LoVo (cell line): Measurements from ENCODE around the gene COG6.
A peak's percentile ranks its signal among the peaks of the same experiment; 100 is the strongest.

Experiments
- DNase-seq: peaks from one replicate; pipeline ENCODE4 v3.0.0-alpha.2; 2016; ENCODE audit warnings: low spot score

The COG6 gene

DNA sequence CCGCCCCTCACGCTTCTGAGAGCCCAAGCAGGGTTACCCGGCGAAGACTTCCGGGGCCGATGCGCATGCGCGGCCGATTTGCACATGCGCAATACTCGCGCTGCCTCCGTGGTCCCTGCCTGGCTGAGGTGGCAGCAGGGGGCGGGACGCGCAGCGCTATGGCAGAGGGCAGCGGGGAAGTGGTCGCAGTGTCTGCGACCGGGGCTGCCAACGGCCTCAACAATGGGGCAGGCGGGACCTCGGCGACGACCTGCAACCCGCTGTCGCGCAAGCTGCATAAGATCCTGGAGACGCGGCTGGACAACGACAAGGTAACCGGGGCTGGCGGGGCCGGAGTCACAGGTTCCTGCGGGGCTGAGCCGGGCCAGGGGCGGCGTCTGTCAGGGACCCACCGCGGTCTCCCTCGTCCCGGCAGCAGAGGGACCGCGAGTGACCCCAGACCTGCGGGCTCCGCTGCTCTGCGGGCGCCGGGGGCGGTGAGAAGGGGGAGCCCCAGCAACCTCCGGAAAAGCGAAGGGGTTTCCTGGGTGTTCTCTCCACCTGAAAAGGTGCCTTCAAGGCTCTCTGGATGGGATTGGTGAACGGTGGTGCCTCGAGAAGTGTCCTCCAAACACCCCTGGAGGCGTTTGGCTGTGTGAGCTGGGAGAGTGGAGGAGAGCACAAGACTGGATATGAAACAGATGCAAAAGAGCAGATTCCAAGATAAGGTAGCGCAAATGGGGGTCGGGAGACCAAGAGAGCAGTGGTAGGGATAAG, at the start of gene COG6:
TSS of gene COG6 (plus strand) at position 94 of the 756 bp plus-strand sequence. CDS start at position 159, 65 bp downstream.
- peak; percentile 89 for DNase-seq

DNA sequence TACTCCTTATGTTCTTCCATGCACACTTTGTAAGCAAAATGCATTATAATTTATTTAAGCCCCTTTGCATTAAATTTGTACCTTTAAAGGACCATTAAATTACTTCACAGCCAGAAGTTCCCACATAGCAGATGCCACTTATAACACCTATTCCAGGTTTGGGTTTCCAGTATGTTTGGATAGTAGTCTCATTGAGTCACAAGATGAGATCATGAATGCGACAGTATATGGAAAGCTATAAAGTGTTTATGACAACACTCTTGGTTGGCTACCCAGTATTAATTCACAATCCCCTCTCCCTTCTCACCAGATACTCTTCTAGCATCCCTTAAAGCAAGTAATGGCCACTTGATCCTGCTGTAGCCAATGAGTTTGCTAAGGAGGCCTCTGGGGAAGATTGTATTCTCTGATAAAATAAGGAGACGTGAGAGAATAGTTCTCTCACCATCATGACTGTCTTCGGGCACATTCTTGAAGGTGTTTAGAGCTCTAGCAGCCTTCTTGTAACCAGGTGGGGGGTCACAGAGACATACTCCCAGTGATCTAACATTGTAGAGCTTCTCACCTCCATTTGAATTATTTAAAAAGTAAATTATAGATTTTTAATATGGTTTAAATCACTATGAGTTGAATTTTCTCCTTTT, 49.7 kb upstream of the COG6 start:
- no peak for DNase-seq

DNA sequence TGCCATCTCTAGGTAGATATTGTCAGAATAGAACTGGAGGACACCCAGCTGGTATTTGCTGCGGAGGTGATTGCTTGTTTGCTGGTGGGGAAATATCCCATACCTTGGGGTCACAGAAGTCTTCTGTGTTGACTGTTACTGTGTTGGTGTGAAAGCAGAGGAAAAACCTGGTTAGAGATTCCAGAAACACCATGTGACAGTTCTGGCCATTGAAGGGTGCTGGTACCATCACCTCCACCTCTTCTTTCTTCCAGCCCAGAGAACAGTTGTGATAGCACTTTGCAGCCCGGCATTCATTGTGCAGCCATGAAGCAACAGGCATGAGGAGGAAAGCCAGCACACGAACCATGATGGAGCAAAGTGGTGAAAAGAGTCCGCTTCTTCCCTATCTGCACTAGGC, 47.6 kb upstream of the COG6 start:
- no peak for DNase-seq

DNA sequence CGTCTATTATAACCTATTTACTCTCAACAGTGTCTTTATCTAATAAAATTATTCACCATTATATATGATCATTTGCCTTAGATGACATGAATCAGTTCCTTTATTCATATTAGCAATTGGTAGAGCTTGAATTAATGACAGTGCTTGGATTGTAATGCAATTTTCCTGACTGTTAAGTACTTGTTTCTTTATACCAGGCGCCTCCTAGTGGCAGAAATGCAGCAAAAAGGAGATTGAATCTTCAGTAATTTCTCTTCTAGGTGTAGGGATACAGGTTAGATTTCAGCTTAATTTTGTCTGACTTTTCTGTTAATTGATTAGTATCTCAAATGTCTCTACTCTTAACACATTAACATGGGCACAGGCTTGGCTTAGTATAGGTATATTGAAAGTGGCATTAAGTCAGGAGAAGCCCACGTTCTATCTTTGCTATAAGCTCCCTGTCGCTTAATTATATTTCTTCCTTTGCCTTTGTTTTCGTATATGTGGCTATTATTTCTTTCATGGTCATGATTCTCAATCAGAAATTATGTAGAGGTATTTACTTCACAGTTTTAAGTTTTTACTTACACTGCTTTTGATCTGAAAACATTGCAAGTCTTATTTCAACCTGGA, 43.3 kb upstream of the COG6 start:
- peak; percentile 74 for DNase-seq

DNA sequence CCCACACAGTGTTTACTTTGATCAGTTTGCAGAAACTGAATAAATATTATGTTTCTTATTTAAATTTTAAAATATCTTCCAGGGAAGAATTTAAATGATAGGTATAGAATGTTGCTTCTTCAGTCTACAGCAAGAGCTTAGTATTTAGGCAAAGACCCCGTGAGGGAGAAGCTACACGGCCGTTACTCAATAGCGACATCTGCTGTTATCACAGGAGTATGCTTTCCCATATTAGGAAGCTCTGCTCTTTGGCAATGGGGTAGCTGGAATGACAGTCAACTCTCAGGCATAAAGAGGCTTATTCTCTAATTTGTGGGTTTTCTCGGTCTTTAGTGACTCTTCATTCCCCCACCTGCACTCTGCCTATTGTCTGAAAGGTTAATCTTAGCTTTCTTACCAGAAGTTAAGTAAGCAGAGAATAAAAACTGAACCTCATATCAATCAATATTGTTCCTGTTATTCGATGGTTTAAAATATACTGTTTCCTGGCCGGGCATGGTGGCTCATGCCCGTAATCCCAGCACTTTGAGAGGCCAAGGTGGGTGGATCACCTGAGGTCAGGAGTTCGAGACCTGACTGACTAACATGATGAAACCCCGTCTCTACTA, 39.3 kb upstream of the COG6 start:
- DNase-seq: peak; percentile 63

DNA sequence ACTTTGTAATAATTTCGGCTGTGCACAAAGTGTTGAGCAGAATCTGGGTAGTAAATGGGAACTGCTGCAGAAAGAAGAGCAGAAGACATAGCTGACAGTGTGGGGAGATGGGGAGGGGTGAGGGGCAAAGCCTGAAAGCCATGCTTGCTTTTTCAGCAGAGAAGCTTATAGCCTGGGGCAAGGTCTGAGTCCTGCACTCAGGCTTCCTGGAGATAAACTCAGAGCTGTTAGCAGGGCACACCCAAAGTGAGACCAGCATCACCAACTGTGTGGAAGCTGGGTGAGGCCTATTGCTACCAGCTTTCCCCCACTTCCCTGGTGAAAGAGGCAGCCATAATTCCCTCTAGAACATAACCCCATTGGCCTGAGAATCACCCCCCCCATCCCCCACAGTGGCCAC, 36.9 kb upstream of the COG6 start:
- DNase-seq: no peak

DNA sequence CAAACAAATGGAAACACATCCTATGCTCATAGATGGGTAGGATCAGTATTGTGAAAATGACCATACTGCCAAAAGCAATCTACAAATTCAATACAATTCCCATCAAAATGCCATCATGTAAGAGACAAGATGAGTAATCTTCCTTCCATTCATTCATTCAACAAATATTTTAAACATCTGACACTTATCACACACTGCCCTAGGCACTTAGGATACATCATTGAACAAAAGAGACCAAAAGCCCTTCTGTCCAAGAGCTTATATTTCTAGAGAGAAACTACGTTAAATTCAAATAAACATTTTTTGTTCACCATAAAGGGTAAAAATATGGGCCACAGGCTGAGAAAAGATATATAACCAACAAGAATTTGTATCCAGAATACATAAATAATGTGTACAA, 32.0 kb upstream of the COG6 start:
- DNase-seq: no peak

DNA sequence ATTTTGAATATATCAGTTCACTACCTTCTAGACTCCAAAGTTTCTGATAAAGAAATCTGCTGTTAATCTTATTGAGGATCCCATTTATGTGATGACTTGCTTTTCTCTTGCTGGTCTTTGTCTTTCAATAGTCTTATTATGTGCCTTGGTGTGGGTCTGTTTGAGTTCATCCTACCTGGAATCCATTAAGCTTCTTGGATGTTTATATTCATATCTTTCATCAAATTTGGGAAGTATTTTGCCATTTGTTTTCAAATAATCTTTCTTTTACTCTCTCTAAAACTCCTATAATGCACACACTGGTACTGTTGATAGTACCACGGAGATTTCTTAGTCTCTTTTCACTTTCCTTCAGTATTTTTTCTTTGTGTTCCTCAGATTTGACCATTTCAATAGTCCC, 24.2 kb upstream of the COG6 start:
- DNase-seq: no peak

DNA sequence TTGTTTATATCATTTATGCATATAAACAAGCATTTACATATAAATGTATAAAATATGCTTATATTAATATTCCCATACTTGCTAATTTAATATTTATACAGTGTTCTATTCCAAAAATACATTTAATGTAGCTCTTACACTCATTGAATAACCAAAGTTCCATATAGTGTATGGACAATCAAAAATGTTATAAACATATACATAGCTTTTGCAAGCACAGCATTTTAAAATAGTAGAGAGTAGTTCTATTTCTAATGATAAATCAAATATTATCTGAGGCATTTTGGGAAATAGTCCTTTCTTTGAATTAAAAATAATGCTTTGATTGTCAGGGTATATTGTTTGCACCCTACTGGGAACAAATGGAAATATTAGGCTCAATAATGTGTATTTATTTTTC, 22.5 kb upstream of the COG6 start:
- DNase-seq: no peak

DNA sequence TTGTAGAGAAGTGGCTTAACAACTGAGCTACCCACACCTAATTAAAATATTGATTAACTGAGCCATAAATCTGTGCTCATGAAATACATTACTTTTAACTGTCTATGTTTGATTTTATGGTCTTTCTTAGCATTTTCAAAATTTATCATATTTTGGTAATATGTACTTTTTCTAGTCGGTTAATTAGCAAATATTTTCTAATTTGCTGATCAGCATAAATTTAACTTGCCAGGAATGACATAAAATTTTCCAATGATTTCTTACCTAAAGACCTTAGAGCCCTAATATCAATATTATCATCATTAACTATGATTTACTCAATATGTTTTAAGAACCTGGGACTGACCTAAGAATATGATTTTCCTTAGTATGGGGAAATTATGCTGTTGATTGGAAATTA, 19.9 kb upstream of the COG6 start:
- no peak for DNase-seq

DNA sequence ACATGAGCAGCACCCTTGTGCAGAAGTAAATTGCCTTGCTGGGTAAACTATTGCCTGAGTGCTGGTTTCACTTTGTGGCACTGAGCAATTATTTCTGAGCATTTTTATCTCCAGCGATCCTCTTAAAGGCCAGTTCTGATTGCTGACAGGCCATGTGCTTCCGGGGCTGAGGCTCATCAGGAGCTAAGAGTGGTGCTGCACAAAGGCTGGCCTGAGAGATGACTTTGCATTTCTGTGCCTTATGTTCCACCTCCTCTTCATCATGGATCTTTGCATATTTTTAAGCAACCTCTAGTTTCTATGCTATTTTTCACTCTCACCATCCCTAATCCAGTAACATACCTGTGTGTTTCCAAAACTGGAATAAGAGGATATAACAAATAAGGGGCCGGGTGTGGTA, 17.6 kb upstream of the COG6 start:
- no peak for DNase-seq

DNA sequence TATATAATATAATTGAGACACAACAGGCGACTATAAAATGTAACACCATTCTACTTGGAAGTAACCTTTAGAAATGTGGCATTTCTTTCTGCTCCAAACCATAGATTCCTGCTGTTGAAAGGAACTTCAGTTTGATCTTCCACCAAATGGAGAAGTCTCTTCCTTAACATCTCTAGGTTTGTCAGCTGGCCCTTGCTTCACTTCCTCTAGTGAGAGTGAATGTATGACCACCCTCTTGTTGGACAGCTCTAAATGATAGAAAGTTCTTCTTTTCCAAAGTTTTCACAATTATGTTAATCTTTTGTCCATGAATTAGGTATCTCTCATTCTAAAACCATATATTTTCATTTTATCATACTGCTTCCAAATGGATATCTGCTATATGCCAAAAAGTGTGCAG, 13.8 kb upstream of the COG6 start:
- DNase-seq: no peak

DNA sequence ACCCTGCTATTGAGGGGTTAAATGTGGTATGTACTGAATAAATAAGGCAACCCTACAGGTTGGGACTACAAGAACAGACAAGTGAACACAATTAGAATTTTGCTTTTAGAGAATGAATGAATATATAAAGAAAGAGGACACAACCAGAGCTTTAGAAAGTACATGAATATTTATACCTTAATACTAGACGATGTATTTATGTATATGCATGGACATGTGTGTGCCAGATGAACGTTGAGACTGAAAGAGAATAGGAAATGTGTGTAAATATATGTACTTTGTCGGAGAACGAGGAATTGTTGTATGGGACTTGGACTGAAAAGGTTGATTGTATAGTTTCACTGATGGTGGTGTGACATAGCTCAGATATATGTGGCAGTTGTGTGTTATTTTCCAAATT, 9.3 kb upstream of the COG6 start:
- DNase-seq: no peak

DNA sequence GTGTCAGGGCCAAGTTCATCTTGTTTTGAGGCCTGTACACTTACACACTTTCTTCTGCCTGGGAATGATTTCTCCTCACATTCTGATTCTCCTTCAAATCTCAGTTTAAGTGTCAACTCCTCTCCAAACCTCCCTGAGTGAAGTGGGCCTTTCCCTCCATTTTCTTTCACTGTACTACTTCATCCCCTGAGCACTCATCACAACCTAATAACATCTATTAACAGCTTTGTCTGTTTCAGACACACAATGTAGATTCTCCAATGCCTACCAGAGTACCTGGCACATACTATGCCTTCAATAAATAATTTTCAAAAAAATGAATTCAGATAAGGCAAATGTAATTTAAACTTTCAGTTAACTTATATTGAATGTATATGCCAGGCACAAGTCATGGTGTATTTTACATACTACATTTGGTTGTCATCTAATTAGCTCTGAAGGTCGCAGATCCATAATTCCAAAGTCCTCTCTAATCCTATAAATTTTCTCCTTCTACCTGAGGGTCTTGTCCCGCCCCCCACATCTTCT, 357 bp upstream of the COG6 start:
- DNase-seq: no peak

DNA sequence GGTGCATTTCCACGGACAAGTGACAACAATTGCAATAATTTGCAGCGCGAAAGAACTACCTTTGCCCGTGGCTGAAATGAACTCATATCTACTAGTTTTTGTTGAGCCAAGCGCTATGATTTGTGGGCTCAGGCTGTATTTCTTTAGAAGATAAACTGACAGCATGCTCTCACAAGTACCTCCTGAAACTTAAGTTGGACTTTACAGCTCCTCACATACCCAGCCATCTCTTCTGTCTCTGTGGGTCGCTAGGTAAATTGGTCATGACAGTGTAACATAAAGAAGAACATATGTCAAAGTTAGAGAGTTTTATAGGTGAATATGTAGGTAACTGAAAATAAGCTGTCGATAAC, 839 bp downstream of the COG6 start:
- no peak for DNase-seq

DNA sequence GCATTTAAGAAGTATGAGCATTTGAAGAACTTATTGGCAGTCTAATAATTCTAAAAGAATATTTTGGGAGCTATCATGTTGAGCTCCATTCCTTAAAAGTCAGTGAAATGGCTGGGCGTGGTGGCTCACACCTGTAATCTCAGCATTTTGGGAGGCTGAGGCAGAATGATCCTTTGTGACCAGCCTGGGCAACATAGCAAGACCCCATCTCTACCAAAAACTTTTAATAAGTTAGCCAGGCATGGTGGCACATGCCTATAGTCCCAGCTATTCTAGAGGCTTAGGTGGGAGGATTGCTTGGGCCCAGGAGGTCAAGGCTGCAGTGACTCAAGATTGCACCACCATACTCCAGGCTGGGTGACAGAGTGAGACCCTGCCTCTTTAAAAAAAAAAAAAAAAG, 8.0 kb downstream of the COG6 start:
- no peak for DNase-seq

DNA sequence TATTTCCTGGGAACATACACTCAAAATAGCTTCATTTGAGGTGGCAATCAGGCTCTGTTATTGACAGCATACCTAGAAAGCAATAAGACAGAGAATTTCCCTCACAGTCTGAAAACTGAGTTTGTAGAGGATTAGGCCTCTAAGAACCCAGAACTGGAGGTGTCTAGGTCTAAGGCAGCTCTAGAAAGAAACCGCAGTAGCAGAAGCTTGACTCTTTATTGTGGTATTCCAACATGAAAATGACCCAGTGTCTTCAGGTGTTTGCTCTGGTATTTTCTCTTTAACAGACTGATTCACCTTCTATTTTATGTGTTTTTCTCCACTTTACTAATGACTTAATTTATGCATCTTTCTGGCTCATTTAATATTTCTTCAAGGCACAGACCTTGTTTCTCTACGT, 8.5 kb downstream of the COG6 start:
- DNase-seq: no peak

DNA sequence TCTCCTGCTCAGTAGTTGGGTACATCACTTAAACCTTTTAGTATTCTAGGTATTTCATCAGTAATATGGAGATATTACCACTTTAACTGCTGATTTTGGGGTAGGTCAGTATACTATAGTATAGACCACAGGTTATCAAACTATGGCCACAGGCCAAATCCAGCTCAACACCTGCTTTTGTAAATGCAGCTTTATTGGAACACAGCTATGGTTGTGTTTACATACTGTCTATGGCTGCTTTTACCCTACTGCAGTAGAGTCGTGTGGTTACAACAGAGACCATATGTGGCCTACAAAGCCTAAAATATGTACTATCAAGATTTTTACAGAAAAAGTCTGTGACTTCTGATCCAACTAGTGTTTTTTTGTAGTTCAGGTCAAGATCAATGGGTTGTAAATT, 10.3 kb downstream of the COG6 start:
- no peak for DNase-seq

DNA sequence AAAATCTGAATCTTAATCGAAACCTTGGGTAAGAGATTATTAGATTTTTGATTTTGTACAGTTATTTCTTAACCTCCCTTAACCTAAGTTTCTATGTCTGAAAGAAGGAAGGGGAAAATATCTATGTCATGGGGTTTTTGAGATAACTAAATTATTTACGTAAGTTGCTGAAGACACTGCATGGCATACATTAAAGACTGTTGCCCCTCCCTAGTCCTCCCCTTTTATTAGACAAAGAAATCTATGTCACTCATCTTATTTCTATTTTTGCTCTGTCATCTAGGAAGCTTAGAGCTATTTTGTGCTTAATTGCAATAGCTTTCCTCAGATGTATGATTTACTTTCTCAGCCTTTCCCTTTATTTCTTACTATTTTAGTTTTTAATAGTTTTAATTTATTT, 15.0 kb downstream of the COG6 start:
- DNase-seq: no peak

DNA sequence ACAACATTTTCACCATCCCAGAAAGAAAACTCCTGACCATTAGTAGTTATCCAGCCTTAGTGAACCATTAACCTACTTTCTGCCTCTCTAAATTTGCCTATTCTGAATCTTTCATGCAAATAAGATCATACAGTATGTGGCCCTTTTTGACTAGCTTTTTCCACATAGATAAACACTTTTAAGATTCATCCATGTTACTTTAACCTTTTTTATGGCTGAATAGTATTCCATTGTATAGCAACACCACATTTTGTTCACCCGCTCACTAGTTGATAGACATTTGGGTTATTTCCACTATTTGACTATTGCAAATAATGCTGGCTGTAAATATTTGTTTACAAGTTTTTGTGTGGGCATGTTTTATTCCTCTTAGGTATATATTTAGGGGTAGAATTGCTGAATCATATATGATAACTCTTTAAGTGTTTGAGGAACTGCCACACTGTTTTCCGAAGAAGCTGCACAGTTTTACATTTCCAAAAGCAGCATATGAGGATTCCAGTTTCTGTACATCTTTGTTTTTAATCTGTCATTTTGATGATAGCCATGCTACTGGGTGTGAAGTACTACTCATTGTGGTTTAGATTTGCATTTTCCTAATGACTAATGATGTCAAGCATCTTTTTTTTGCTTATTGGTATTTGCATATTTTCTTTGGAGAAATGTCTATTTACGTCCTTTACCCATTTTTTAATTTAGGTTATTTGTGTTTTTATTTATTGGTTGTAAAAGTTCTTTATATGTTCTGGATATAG, 17.1 kb downstream of the COG6 start:
- no peak for DNase-seq

DNA sequence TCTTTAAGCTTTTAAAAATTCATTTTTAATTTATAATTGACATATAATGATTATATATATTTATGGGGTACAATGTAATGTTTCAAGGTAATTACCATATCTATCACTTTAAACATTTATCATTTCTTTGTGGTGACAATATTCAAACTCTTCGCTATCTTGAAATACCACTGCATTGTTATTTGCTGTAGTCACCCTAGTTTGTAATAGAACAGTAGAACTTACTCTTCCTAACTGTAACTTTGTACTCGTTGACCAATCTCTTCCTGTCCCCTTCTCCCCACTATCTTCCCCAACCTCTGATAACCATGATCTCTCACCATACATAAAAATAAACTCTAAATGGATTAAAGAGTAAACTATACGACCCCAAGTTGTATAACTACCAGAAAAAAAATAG, 20.4 kb downstream of the COG6 start:
- no peak for DNase-seq

DNA sequence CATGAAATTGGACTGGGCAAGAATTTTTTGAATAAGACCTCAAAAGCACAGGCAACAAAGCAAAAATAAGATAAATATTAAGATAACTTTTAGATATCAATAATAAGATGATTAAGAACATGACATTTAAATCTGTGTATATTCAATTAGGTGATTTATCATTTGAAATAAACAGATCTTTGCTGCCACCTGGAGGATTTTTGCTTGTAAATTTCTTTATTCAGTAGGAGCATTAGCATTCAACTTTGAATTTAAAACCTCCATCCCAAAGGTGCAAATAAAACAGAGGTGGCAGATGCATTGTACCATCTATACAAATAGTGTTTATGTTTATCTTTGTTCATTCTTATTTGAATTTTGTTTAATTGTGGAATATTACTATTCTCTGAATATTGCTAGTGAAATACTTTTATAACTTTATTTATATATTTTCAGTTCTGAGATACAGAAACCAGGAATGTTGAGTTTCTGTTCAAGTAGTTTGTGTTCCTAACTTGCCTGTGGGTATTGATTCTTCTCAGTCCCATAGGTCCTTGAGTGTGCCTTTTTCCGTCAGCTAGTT, 20.9 kb downstream of the COG6 start:
- peak; percentile 47 for DNase-seq
